GM18858 (cell line): ENCODE measurements around the gene SELENOS.
"Not testable (repeated sequence)": the region's sequence is repeated elsewhere in the genome, so short reads cannot be mapped to it uniquely, and the experiment has no call there.

Experiments
- ATAC-seq: cut with Tn5 transposase; IDR thresholded peaks from one replicate; pipeline ENCODE4 v1.9.1; 2021; ENCODE audit not compliant: unreplicated experiment

The SELENOS gene

GRCh38 chr15:101310161-101310480 lies 32.8 kb upstream of the SELENOS start:
- ATAC-seq = no peak

DNA sequence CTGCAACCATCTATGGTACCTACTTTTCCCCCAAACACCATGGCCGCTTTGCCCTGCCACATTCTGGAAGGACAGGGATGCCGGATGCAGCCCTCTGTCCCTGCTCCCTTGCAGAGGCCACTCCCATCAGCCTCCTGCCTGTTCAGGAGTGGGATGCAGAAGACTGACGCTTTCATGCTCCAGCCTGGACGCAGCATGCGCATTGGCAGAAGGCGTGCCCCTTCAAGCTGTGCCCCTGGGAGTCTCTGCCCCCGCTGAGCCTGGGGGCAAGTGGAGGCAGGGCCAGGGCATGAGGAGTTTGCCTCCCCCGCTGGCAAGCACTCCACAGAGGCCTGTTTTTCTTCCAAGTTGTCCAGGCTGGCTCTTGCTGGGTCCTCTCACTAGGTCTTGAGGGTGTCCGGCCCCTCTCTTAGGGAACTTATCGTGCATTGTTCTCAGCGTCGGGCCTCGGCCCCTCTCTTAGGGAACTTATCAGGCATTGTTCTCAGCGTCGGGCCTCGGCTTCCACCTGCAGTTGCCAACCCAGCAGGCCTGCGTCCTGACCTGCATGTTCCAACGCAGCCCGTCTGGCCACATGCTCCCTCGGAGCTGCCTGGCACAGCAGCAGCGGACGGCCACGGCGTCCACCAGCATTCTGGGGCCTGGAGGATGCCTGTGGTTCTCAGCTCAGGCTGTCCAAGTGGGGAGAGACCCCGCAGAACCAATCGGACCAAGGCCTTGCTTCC lies 32.3 kb upstream of the SELENOS start:
- no peak for ATAC-seq

- ATAC-seq = no peak
Observed at GRCh38 chr15:101308604-101309435, 31.5 kb upstream of the SELENOS start.

DNA sequence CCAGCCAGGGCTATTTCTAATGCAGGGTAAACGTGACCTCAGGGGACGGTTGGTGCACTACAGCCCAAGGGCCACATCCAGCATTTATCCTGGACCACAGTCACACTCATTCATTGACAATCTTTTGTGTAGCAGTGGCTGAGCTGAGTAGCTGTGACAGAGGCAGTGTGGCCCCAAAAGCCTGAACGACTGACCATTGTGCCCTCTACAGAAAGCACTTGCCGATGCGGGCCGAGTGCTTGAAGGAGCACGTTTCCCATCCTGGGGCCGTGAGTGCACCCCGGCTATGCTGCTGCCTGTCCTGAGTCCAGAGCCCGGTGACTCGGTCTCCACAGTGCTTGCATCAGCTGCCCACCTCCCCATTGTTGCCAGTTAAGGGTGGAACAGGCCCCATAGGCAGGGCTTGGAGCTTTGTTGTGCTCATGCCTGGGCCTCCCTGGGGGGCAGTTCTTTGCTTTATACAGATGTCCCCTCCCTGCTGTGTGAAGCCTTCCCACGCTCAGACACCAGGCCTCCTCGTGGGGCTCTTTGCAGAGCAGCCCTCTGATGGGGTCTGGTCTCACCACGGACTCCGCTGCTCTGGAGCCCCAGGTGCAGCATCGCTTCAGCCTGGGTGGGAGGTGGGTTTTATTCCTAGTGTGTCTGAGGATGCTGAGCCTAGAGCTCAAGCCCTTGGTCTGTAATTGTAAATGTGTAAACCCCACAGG lies 30.8 kb upstream of the SELENOS start:
- no peak for ATAC-seq

DNA sequence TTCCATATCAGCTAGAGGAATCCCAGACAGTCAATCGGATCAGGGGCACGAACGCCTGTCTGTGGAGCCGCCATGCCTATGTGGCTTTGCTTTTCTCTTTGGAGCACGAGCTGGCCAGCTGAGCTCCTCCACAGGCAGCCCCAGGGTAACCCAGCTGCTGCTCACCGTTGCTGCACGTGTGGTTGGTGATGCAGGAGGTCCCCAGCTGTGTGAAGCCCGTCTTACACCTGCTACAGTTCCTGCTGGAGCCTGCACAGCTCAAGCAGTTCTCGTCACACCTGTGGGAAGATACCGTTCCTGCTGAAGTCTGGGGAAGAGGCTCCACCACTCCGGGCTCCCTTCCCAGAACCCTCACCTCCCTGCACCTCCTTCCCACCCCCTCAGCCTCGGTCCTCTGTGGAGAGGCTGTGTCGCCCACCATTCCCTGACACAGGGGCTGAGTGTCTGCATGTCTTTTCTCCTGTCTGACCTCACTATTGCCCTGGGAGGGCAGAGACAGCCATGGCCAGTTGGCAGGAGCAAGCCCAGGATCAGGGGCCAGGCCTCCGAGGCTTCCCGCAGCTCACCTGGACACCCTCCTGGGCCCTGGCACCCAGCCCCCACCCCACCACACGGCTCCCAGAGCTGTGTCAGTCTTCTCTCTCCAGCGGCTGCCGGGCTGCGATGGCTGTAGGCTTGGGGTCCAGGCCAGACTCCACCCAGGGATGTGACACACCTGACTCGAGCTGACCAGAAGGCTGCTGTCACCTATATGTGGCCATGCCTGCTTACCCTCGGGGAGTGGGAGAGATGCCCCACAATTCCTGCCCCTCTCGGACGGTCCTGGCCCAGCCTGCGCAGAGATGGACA lies 30.0 kb upstream of the SELENOS start:
- no peak for ATAC-seq

DNA sequence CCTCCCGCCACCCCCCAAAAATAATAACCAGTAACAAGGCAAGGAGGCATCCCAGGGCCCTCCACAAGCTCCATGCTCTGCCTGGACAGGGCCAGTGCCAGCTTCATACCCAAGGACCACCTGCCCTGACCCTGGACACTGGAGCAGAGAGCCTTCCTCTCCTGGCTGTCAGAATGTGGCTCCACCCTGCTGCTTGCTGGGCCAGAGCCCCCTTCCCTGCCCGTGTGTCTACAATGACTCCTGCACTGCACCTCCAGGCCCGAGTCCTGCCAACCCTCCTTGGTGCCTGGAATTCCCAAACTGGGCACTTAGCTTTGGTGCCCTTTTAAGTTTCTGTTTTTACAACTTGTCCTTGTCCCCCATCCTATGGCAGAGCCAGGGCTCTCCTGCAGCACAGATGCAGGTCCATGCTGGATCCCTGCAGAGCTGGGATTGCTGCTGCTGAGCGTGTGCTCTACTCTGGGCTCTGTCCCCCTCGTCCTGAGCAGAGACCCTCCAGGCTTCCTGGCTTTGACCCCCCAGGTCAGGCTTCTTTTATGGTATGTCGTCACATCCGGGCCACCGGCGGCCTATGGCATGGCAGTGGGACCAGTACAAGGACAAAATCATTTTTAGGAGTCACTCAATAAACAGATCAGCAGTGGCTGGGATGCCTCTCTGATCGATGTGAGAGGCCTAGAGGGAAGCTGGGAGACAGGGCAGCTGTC lies 29.2 kb upstream of the SELENOS start:
- no peak for ATAC-seq

- ATAC-seq = no peak
Observed at GRCh38 chr15:101305820-101306255, 28.6 kb upstream of the SELENOS start.

DNA sequence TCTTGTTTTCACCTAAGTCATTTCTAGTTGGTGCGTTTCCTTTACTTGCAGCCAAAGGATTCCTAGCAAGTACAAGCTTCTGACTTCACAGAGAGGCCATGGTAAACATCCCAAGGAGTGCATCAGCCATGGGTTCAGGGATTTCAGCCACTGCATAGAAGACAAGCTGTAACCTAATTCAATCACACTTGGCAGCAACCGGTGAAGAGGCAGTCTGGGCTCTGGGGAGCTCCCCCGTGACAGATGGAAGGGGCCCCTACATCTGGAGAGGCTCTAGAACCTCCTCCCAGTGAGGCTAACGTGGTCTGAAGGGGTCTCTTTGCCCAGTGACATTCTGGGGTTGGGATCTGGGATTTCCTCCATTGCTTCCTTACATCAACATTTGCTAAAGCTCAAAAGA lies 26.1 kb upstream of the SELENOS start:
- no peak for ATAC-seq

GRCh38 chr15:101296418-101297405 lies 19.4 kb upstream of the SELENOS start:
- no peak for ATAC-seq

DNA sequence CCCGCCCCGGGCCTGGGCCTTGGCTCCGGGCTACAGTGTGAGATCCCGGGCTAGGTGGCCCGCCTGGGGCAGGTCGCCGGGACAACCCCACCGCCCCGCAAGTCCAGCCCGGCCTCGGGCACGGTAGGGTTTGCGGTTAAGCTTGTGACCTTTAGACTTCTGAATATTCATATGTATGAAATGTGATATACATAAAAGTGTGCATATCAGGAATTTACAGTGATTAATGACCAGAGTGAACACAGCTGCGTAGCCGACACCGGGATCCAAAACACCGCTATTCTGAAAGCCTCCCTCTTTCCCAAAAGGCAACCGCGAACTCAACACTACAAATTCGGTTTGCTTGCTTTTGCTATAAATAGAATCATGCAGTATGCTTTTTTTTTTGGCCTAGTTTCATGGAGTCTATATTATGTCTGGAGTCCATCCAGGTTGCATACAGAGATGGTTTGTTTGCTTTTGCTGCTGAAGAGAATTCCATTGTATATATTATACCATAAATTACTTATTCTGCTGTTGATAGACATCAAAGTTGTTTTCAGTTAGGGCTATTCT lies 18.4 kb upstream of the SELENOS start:
- no peak for ATAC-seq

DNA sequence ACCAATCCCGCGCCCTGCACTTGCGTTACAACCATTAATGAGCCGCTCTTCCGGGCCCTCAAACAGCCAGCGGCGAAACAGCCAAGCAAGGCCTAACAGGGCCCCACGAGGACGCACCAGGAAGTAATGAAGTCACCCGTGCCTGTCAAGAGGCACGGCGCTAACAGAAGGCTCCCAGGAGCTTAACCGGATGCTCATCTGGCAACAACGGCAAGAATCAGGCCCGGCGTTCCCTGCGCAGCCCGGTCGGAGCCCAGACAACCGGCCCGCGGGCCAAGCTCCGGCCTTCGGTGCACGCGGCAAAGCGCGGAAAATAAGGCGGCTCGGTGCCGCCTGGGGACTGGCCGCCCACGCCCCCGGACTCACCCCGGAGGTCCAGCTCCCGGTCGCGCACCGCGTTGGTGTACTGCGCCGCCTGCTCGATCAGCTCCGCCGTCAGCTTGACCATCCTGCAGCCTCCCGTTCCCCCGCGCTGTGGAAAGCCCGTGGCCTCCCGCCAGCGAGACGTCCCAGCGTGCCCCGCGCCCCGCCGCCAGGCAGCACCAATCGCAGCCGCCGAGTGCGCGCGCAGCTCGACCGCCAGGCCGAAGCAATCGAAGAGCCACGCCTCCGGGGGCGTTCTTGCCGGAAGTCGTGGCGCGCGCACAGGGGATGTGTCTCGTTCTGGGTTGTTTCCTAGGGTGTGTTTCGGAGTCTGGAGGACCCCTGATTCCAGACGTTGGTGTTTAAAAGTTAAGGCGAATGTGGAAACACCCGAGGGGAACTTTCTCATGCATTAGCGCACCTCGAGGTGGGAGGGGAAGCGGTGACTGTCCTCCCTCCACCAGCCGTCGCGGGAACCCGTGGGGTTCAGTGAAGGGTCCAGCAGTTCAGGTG lies 17.7 kb upstream of the SELENOS start, which contains the start of gene SNRPA1:
Gene SNRPA1, minus strand, starts transcription at position 518 of the 876 bp plus-strand sequence. Its CDS starts 70 bp downstream, at position 448.
- ATAC-seq = peak; percentile 67

GRCh38 chr15:101293122-101293521 lies 15.8 kb upstream of the SELENOS start:
- no peak for ATAC-seq

GRCh38 chr15:101288905-101289513 lies 11.7 kb upstream of the SELENOS start:
- no peak for ATAC-seq

- not testable (repeated sequence) for ATAC-seq
Observed at GRCh38 chr15:101287342-101287741, 10.1 kb upstream of the SELENOS start.

DNA sequence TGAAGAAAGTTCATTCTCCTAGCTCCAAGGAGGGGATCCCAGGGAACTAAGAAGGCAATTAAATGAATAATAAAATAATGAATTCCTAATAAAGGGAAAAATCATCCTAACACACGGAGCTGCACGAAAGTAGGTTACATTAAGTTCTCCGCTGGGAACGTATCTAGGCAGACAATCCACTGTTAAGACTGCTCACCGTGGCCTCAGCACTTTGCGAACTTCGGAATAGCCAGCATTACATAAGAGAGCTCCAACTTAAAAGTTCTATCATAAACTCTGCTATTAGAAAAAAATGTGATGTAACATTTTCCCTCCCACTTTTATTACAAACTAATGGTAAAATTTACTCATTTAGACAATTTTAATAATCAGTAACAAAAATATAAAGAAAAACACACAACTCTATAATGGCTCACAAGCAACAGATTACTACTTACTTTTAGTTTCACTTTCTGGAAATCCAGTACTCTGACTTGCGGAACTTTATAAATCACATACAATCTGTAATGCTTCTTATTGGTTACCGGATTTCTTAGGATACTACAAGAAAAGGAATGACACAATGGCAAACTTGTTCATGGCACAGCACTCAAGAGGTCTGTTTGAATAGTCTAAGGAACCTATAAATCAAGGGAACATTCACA lies 9.3 kb upstream of the SELENOS start:
- ATAC-seq = no peak

DNA sequence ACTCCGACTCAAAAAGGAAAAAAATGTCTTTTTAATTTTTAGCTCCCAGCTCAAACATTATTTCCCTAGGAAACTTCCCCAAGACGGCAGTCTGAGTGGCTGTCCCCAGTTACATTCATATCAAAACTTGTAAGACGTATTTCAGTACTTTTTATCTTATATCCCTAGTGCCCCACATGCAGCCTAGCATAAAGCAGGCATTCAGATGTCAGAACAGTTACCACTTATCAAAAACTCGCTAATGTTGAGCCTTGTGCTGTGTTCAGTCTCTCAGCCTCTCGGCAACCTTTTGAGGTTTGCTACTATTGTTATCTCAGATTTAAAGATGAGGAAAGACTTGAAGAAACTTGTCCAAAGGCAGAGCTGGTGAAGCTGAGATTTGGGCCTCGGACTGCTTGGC lies 6.6 kb upstream of the SELENOS start:
- no peak for ATAC-seq

- no peak for ATAC-seq
Observed at GRCh38 chr15:101280007-101280406, 2.7 kb upstream of the SELENOS start.
